OCI-LY7 (cell line): Measurements from ENCODE around the gene TM9SF1.

Experiments
- EZH2phosphoT487 ChIP-seq: fragments of 200-600 bp; sonication (generic); IDR thresholded peaks from 2 replicates; pipeline ENCODE4 v1.6.1; 2018; ENCODE audit warnings: low read depth, borderline replicate concordance, mild to moderate bottlenecking, mixed run types, antibody characterized with exemption, low read length, moderate library complexity, mixed read lengths
- TF ChIP-seq, protein P1 (sequence below): fragments of 200-600 bp; sonication (generic); conservative IDR thresholded peaks from 2 replicates; pipeline ENCODE4 v1.5.1; 2014; ENCODE audit warnings: mild to moderate bottlenecking, antibody characterized with exemption, low read length, moderate library complexity, mixed read lengths

DNA sequence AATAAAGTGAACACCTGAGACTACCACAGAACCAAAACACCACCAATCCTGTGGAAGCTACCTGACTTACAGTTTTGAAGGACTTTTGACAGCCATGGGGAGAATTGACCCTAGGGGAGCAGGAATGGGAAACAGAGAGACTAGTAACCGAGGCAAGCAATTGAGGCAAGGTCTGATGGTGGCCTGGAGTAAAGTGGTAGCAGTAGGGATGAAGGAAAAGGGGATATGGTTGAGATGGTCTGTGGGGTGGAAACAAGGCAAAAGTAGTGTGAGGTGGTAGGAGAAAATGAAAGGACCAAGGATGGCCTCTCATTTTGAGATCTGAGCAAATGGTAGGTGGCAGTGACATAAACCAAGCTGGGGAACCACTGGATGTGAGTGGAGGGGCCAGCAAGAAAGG lies 38.4 kb downstream of the TM9SF1 start:
- TF ChIP-seq, protein P1, sequence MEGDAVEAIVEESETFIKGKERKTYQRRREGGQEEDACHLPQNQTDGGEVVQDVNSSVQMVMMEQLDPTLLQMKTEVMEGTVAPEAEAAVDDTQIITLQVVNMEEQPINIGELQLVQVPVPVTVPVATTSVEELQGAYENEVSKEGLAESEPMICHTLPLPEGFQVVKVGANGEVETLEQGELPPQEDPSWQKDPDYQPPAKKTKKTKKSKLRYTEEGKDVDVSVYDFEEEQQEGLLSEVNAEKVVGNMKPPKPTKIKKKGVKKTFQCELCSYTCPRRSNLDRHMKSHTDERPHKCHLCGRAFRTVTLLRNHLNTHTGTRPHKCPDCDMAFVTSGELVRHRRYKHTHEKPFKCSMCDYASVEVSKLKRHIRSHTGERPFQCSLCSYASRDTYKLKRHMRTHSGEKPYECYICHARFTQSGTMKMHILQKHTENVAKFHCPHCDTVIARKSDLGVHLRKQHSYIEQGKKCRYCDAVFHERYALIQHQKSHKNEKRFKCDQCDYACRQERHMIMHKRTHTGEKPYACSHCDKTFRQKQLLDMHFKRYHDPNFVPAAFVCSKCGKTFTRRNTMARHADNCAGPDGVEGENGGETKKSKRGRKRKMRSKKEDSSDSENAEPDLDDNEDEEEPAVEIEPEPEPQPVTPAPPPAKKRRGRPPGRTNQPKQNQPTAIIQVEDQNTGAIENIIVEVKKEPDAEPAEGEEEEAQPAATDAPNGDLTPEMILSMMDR = no peak
- no peak for TF ChIP-seq EZH2phosphoT487
